IMR-90 (cell line): ENCODE measurements around the gene RIMBP2. TPM values are rescaled to one million over a fixed set of nuclear protein-coding genes. Genes with fewer than 3 reads are reported as not detected.

Experiments used
- ATAC-seq: fragments of 200-7000 bp; cut with Tn5 transposase; 2 replicates; pipeline ENCODE4 v1.9.1; 2020; ENCODE audit warnings: low read depth, mild to moderate bottlenecking, moderate library complexity
- BruUV-seq: library from RNA; stranded (reverse); fragments of 400-500 nt; replicated peaks from 2 replicates; lab custom pipeline; 2021; lab: Mats Ljungman, UMichigan
- CTCF ChIA-PET: fragments of 300-600 bp; formaldehyde crosslinking; extraction: SDS; loops from one replicate; lab custom pipeline; 2021; ENCODE audit warnings: antibody characterized with exemption; lab: Yijun Ruan, JAX
- POLR2A ChIA-PET: fragments of 300-600 bp; sonication (Branson Sonifier 250); formaldehyde crosslinking; loops from one replicate; lab custom pipeline; 2022; ENCODE audit warnings: antibody characterized with exemption; ENCODE audit not compliant: unreplicated experiment; lab: Charles Lee
- DNase-seq: peaks from one replicate; pipeline ENCODE4 v3.0.0; 2013
- H2AFZ ChIP-seq: replicated peaks from 2 replicates; pipeline ENCODE3; 2013; ENCODE audit warnings: low read length, mild to moderate bottlenecking; ENCODE audit not compliant: poor library complexity
- H2AK5ac ChIP-seq: 2 replicates; pipeline ENCODE4 v1.6.1; 2013; ENCODE audit warnings: low read depth, low read length, inconsistent platforms
- H2AK9ac ChIP-seq: replicated peaks from 2 replicates; pipeline ENCODE3; 2013; ENCODE audit warnings: mild to moderate bottlenecking, low read depth, low read length, moderate library complexity; ENCODE audit not compliant: poor library complexity
- H2BK120ac ChIP-seq: 2 replicates; pipeline ENCODE4 v1.6.1; 2013; ENCODE audit warnings: low read depth, low read length, inconsistent platforms
- H2BK15ac ChIP-seq: 3 replicates; pipeline ENCODE4 v1.6.1; 2013; ENCODE audit warnings: low read depth, low read length, inconsistent platforms
- H2BK20ac ChIP-seq: 2 replicates; pipeline ENCODE4 v1.6.1; 2013; ENCODE audit warnings: low read depth, mild to moderate bottlenecking, inconsistent platforms, low read length, moderate library complexity
- H2BK5ac ChIP-seq: 2 replicates; pipeline ENCODE4 v1.6.1; 2013; ENCODE audit warnings: mild to moderate bottlenecking, low read depth, low read length, inconsistent platforms; ENCODE audit not compliant: poor library complexity, severe bottlenecking
- H3K14ac ChIP-seq: replicated peaks from 2 replicates; pipeline ENCODE4 v1.6.1; 2013; ENCODE audit warnings: low read depth, low read length, inconsistent platforms
- H3K18ac ChIP-seq: 2 replicates; pipeline ENCODE4 v1.6.1; 2013; ENCODE audit warnings: low read depth, low read length, control low read depth
- H3K23ac ChIP-seq: 2 replicates; pipeline ENCODE4 v1.6.1; 2013; ENCODE audit warnings: low read depth, low read length, inconsistent platforms
- H3K27ac ChIP-seq: 2 replicates; pipeline ENCODE4 v1.5.1; 2013; ENCODE audit warnings: mild to moderate bottlenecking, control low read depth, low read length; ENCODE audit not compliant: insufficient read depth
- H3K27me3 ChIP-seq: 2 replicates; pipeline ENCODE4 v1.6.1; 2013; ENCODE audit warnings: low read length; ENCODE audit not compliant: control insufficient read depth, insufficient read depth
- H3K36me3 ChIP-seq: 2 replicates; pipeline ENCODE4 v1.6.1; 2013; ENCODE audit warnings: low read length, mixed read lengths; ENCODE audit not compliant: control insufficient read depth, insufficient read depth
- H3K4ac ChIP-seq: 2 replicates; pipeline ENCODE4 v1.6.1; 2013; ENCODE audit warnings: low read depth, low read length, inconsistent platforms
- H3K4me1 ChIP-seq: 2 replicates; pipeline ENCODE4 v1.6.1; 2013; ENCODE audit warnings: low read length, mixed read lengths; ENCODE audit not compliant: control insufficient read depth, insufficient read depth
- H3K4me2 ChIP-seq: 2 replicates; pipeline ENCODE4 v1.6.1; 2013; ENCODE audit warnings: low read depth, mild to moderate bottlenecking, control low read depth, low read length, moderate library complexity
- H3K4me3 ChIP-seq: 2 replicates; pipeline ENCODE4 v1.5.1; 2013; ENCODE audit warnings: low read depth, mild to moderate bottlenecking, control low read depth, low read length, moderate library complexity; ENCODE audit not compliant: insufficient read depth
- H3K56ac ChIP-seq: 2 replicates; pipeline ENCODE4 v1.6.1; 2013; ENCODE audit warnings: low read length, inconsistent platforms; ENCODE audit not compliant: insufficient read depth; ENCODE audit errors: extremely low read depth
- H3K79me1 ChIP-seq, 2 experiments: 2 replicates each; pipeline ENCODE4 v1.6.1; 2013; ENCODE audit warnings: low read length in 2 of 2, inconsistent platforms in 1 of 2, low read depth in 1 of 2
- H3K9ac ChIP-seq: 2 replicates; pipeline ENCODE4 v1.6.1; 2013; ENCODE audit warnings: low read depth, low read length, control low read depth
- H3K9me1 ChIP-seq: 2 replicates; pipeline ENCODE4 v1.6.1; 2013; ENCODE audit warnings: low read length, inconsistent platforms; ENCODE audit not compliant: insufficient read depth
- H3K9me3 ChIP-seq: 2 replicates; pipeline ENCODE4 v1.6.1; 2013; ENCODE audit warnings: low read length; ENCODE audit not compliant: control insufficient read depth, insufficient read depth
- H4K20me1 ChIP-seq: 2 replicates; pipeline ENCODE4 v1.6.1; 2013; ENCODE audit warnings: low read length, inconsistent platforms; ENCODE audit not compliant: insufficient read depth
- H4K5ac ChIP-seq: 2 replicates; pipeline ENCODE4 v1.6.1; 2013; ENCODE audit warnings: mild to moderate bottlenecking, low read depth, low read length, control low read depth
- H4K8ac ChIP-seq, 2 experiments: 2 replicates each; pipeline ENCODE4 v1.6.1; 2013; ENCODE audit warnings: low read depth in 2 of 2, low read length in 2 of 2, control low read depth in 1 of 2, inconsistent platforms in 1 of 2
- H4K91ac ChIP-seq: 2 replicates; pipeline ENCODE4 v1.6.1; 2013; ENCODE audit warnings: low read depth, low read length, inconsistent platforms; ENCODE audit not compliant: insufficient read depth
- BHLHE40 ChIP-seq: fragments of 150-350 bp; IDR thresholded peaks from 2 replicates; pipeline ENCODE4 v1.6.1; 2016; ENCODE audit warnings: mild to moderate bottlenecking, low read depth, low read length
- CEBPB ChIP-seq: IDR thresholded peaks from 2 replicates; pipeline ENCODE4 v1.6.1; 2012; ENCODE audit warnings: low read depth, low read length, improper control_type of control experiment
- CHD1 ChIP-seq: IDR thresholded peaks from 2 replicates; pipeline ENCODE4 v1.6.1; 2012; ENCODE audit warnings: low read depth, low read length, improper control_type of control experiment
- CTCF ChIP-seq: conservative IDR thresholded peaks from 2 replicates; pipeline ENCODE4 v1.5.1; 2012; ENCODE audit warnings: mild to moderate bottlenecking, low read depth, low read length, improper control_type of control experiment
- FOS ChIP-seq: fragments of 150-350 bp; IDR thresholded peaks from 2 replicates; pipeline ENCODE4 v1.6.1; 2016; ENCODE audit warnings: low read depth, low read length
- MAFK ChIP-seq: IDR thresholded peaks from 2 replicates; pipeline ENCODE4 v1.6.1; 2012; ENCODE audit warnings: low read depth, low read length, improper control_type of control experiment
- MAZ ChIP-seq: IDR thresholded peaks from 2 replicates; pipeline ENCODE4 v1.6.1; 2012; ENCODE audit warnings: low read depth, mild to moderate bottlenecking, low read length, improper control_type of control experiment, moderate library complexity, borderline replicate concordance
- POLR2A ChIP-seq: IDR thresholded peaks from 2 replicates; pipeline ENCODE4 v1.6.1; 2012; ENCODE audit warnings: mild to moderate bottlenecking, low read depth, low read length
- RCOR1 ChIP-seq: IDR thresholded peaks from 2 replicates; pipeline ENCODE4 v1.6.1; 2012; ENCODE audit warnings: mild to moderate bottlenecking, low read length, improper control_type of control experiment; ENCODE audit not compliant: insufficient replicate concordance
- RFX5 ChIP-seq: IDR thresholded peaks from 2 replicates; pipeline ENCODE4 v1.8.0; 2012; ENCODE audit warnings: low read depth, mild to moderate bottlenecking, low read length, moderate library complexity
- WGBS, 2 experiments: methylation state at CpG; one replicate each; pipeline versions ENCODE4 v1.1.5 to v1.1.7; 2013; ENCODE audit warnings: missing lambda C conversion rate in 2 of 2; ENCODE audit not compliant: insufficient read length in 1 of 2; ENCODE audit errors: extremely low coverage in 2 of 2; 5-methylcytosine and 5-hydroxymethylcytosine counted together
- dilution Hi-C: fragments of 300-500 bp; cut with HindIII; formaldehyde crosslinking; loops from one replicate; pipeline ENCODE4 v1.14.3; 2018; ENCODE audit warnings: low sequenced_read_pairs; ENCODE audit not compliant: unreplicated experiment
- in situ Hi-C: fragments of 300-500 bp; cut with MboI; formaldehyde crosslinking; loops from 3 replicates; pipeline ENCODE4 v1.14.3; 2019; ENCODE audit warnings: low sequenced_read_pairs, inconsistent platforms, mixed read lengths
- intact Hi-C: fragments of 100-400 bp; cut with micrococcal nuclease; formaldehyde crosslinking; loops from 2 replicates; pipeline ENCODE4 v1.10.0; 2022
- polyA plus RNA-seq, 3 experiments: library from polyadenylated mRNA; depleted of rRNA; stranded (reverse); fragments of >200 nt; gene quantifications; 2 replicates each; pipeline ENCODE4 v1.2.3, GENCODE V29; 2012; ENCODE audit warnings: low replicate concordance in 1 of 3
- total RNA-seq: library from RNA; depleted of rRNA; stranded (reverse); fragments of >200 nt; gene quantifications from 2 replicates; pipeline ENCODE4 v1.2.3, GENCODE V29; 2012
- TF ChIP-seq, protein P1 (sequence below): fragments of 150-350 bp; IDR thresholded peaks from 2 replicates; pipeline ENCODE4 v1.6.1; 2017; ENCODE audit warnings: mild to moderate bottlenecking, antibody characterized with exemption, low read length, low read depth

The RIMBP2 gene
- total and polyA plus RNA-seq, 2 of the 4 experiments (the other 2 are of a cell fraction) = not detected

GRCh38 chr12:130496516-130497120 is 219.5 kb downstream of the RIMBP2 start:
- intact Hi-C loops = no loop called here
- H3K79me1 ChIP-seq = no peaks in the 10 kb centered on the region

More at GRCh38 chr12:130496516-130497120, 219.5 kb downstream of the RIMBP2 start:
- Histone ChIP-seq H2BK15ac (no peak overlapping the region), H3K18ac (no peak overlapping the region), H2BK120ac (no peak overlapping the region), H3K27me3 (no peaks in the 10 kb centered on the region), H2AK9ac (no peak overlapping the region), H2AFZ (no peak overlapping the region), H2AK5ac (no peak overlapping the region), H2BK20ac (no peak overlapping the region), H3K9me1 (no peaks in the 10 kb centered on the region), H3K9me3 (peaks cover 43% of the 10 kb centered on the region), H3K27ac (no peak overlapping the region), H3K9ac (no peak overlapping the region), H4K8ac (no peak overlapping the region), H3K4me1 (no peaks in the 10 kb centered on the region), H3K4me3 (no peak overlapping the region), H4K91ac (no peak overlapping the region), H3K4ac (no peak overlapping the region), H3K14ac (no peak overlapping the region), H3K4me2 (no peak overlapping the region), H3K56ac (no peak overlapping the region), H2BK5ac (no peak overlapping the region), H3K36me3 (no peaks in the 10 kb centered on the region), H4K20me1 (no peaks in the 10 kb centered on the region), H4K5ac (no peak overlapping the region), H3K23ac (no peak overlapping the region)
- ChIA-PET POLR2A (no interaction called here), CTCF (no interaction called here)
- TF ChIP-seq RFX5 (no peak), CTCF (no peak), MAZ (no peak), CHD1 (no peak), FOS (no peak), POLR2A (no peak), MAFK (no peak), RCOR1 (no peak), CEBPB (no peak), BHLHE40 (no peak)
- TF ChIP-seq, protein P1, sequence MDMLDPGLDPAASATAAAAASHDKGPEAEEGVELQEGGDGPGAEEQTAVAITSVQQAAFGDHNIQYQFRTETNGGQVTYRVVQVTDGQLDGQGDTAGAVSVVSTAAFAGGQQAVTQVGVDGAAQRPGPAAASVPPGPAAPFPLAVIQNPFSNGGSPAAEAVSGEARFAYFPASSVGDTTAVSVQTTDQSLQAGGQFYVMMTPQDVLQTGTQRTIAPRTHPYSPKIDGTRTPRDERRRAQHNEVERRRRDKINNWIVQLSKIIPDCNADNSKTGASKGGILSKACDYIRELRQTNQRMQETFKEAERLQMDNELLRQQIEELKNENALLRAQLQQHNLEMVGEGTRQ = no peak
- no TSS peak for BruUV-seq
- DNase-seq = no peak
- in situ Hi-C loops = no loop called here
- no CpG with 5 or more reads among the region's 14 CpGs for WGBS, 2 experiments
- no peak for ATAC-seq
- dilution Hi-C loops = no loop called here
